Left ventricle myocardium superior (tissue), 1 donor: ENCODE results near the gene P3H1. TPM values are rescaled to one million over a fixed set of nuclear protein-coding genes. Genes with fewer than 3 reads are reported as not detected.
"Not testable (repeated sequence)": the region's sequence is repeated elsewhere in the genome, so short reads cannot be mapped to it uniquely, and the experiment has no call there.

Source experiments
- ATAC-seq: fragments of 200-7000 bp; cut with Tn5 transposase; one replicate; pipeline ENCODE4 v1.9.1; 2020; ENCODE audit warnings: mild to moderate bottlenecking, moderate library complexity
- DNase-seq: peaks from one replicate; pipeline ENCODE4 v3.0.0-alpha.2; 2020
- intact Hi-C: fragments of 100-400 bp; cut with micrococcal nuclease; formaldehyde crosslinking; loops from one replicate; pipeline ENCODE4 v1.11.0; 2022
- long read RNA-seq: library from polyadenylated mRNA; unstranded; transcript quantifications from one replicate; pipeline ENCODE4 v2.0.0, GENCODE V29; 2021
- total RNA-seq: library from RNA; stranded (reverse); fragmentation: NEBNext Ultra II Directional; extraction: Animal tissue kit (Norgen Biotek cat#: 25700); gene quantifications from one replicate; pipeline ENCODE4 v1.2.1, GENCODE V29; 2021
- donor health status: DM: no; HTN: yes; CAD: no; lungs with severe emphysema.

P3H1 gene
- 6.2 TPM for total RNA-seq
- long read RNA-seq, transcript P3H1-202 (15 exons, 2,585 nt) = major isoform, 7 of 17 reads
- long read RNA-seq, partial matches to known transcripts = 3 of 17 reads
- long read RNA-seq, other reads (novel, unspliced or antisense) = 3 of 17 reads

DNA sequence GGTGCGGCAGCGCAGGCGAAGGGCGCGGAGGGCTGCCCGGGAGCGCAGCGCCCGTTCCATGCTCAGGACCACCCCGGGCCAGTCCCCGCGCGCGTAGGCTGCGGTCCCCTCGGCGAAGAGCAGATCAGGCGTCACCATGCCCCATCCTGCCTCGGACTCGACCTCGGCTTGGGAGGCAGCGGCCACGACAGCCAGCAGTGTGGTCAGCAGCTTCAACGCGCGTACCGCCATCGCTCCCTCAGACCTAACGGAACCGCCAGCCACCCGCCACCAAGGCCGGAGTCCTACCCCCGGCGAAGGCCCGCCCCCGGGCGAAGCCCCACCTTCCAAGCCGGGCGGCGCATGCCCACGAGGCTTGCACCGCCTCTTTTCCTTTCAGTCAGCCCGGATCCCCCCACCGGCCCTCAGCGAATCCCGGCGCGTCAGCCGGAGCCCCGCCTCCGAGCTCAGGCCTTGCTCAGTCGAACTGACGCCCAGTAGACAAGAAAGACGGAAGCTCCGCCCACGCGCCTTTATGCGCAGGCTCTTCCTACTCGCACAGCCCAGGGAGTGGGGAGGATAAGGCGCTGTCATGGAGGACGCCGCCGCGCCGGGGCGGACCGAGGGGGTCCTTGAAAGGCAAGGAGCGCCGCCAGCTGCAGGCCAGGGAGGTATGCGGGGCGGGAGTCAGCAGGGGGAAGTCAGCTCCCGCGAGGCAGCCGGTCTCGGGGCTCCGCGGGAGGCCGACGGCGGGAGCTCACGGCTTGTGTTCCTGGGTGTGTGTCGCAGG is at the start of gene P3H1, which contains the start of gene C1orf50:
Gene P3H1 (minus strand): TSS at position 288 of the 769 bp plus-strand sequence. CDS start 57 bp downstream, at position 231.
Gene C1orf50 (plus strand): TSS at position 509 of the 769 bp plus-strand sequence. CDS start 63 bp downstream, at position 572.
- intact Hi-C loops = no loop called here
- DNase-seq (peak; percentile 100), ATAC-seq (peak; percentile 96)

GRCh38 chr1:42815941-42816584 is 49.2 kb upstream of the P3H1 start:
- ATAC-seq (no peak), DNase-seq (no peak)
- intact Hi-C loops = no loop called here

- ATAC-seq, intact Hi-C loops, DNase-seq: not testable (repeated sequence)
Measured at GRCh38 chr1:42814815-42815214, 48.0 kb upstream of the P3H1 start.

GRCh38 chr1:42807056-42807668 is 40.3 kb upstream of the P3H1 start:
- ATAC-seq (no peak), DNase-seq (no peak)
- intact Hi-C loops = no loop called here

GRCh38 chr1:42806593-42806992 is 39.8 kb upstream of the P3H1 start:
- intact Hi-C loops = no loop called here
- no peak for DNase-seq
- ATAC-seq = no peak

DNA sequence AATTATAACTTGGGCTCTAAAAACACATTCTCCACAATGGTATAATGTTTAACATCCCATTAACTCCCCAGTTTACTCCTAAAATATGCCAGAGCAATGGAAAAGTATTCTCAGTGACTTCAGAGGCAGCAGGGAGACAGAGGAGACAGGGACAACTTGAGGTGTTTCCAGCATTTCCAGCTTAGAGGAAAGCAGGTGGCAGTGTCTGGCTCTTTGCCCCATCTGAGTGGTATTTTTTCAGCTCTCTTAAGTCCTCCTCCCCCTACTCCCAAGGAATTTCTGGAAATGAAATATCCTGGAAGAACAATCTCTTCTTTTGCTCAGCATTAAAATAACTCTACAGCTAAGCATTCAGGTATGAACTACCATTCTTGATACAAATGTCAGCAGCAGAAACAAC is 39.3 kb upstream of the P3H1 start:
- intact Hi-C loops = no loop called here
- DNase-seq (no peak), ATAC-seq (no peak)

DNA sequence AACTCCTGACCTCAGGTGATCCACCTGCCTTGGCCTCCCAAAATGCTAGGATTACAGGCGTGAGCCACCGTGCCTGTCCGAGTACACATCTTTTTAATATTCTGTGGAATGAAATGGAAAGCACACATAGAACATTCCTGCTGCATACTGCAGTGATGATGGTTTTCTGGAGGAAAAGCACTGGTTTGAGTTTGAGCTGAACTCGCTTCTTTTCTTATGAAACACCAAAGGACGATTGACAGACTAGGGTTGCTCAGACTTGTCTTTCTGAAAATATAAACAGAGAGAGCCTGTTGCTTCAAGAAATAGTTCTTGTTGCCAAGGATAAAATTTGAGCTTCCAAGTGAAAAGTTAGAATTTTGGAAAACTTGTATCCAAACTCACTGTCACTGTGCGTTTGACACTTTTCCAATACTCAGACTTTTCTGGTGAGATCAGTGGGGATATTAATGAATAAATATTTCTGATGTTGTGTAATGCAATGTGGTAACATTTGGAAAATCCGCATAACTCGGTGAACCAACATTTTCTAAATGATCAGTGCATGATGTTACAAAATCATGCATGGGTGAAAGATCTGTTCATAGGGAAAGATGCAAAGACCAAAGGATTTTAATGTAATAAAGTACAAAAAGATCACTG is 35.1 kb upstream of the P3H1 start:
- ATAC-seq = no peak
- intact Hi-C loops = no loop called here
- no peak for DNase-seq

GRCh38 chr1:42797979-42798378 is 31.2 kb upstream of the P3H1 start:
- ATAC-seq (no peak), DNase-seq (no peak)
- intact Hi-C loops = no loop called here

- ATAC-seq = no peak
- intact Hi-C loops = no loop called here
- no peak for DNase-seq
Measured at GRCh38 chr1:42797414-42797813, 30.6 kb upstream of the P3H1 start.

GRCh38 chr1:42793824-42794223 is 27.0 kb upstream of the P3H1 start:
- DNase-seq (no peak), ATAC-seq (peak; percentile 22)
- intact Hi-C loops = no loop called here

GRCh38 chr1:42788021-42788420 is 21.2 kb upstream of the P3H1 start:
- DNase-seq (no peak), ATAC-seq (no peak)
- intact Hi-C loops = no loop called here

DNA sequence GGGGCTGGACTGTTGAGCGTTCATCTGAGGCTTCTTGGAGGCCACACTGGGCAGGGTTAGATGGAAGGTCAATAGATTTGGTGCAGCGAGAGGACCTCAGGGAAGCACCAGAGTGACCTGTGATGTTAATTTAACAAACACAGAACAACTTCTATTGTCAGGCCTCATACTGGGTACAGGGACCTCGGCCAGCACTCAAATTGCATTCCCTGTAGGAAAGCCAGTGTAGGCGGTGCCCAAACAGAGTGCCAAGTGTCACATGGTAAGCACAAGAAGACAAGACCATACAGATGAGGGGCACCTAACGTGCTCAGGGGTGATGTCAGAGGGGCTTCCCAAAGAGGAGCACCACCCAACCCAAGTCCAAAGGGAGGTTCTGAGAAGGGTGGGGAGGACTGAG is 19.3 kb upstream of the P3H1 start:
- ATAC-seq (peak; percentile 64), DNase-seq (peak; percentile 34)
- intact Hi-C loops = no loop called here

- peak; percentile 55 for DNase-seq
- intact Hi-C loops = no loop called here
- ATAC-seq = peak; percentile 62
Measured at GRCh38 chr1:42784946-42785693, 18.3 kb upstream of the P3H1 start, which contains the start of gene TMEM269. Gene TMEM269 (plus strand): TSS chr1:42784991. CDS start chr1:42789894, 4,903 bp downstream.

- intact Hi-C loops = no loop called here
- DNase-seq (no peak), ATAC-seq (no peak)
Measured at GRCh38 chr1:42784547-42784945, 17.7 kb upstream of the P3H1 start.

GRCh38 chr1:42783092-42783491 is 16.3 kb upstream of the P3H1 start:
- DNase-seq (no peak), ATAC-seq (no peak)
- intact Hi-C loops = no loop called here

GRCh38 chr1:42780176-42780575 is 13.3 kb upstream of the P3H1 start:
- intact Hi-C loops = no loop called here
- no peak for DNase-seq
- no peak for ATAC-seq

GRCh38 chr1:42779725-42780124 is 12.9 kb upstream of the P3H1 start:
- ATAC-seq = no peak
- DNase-seq = no peak
- intact Hi-C loops = no loop called here

DNA sequence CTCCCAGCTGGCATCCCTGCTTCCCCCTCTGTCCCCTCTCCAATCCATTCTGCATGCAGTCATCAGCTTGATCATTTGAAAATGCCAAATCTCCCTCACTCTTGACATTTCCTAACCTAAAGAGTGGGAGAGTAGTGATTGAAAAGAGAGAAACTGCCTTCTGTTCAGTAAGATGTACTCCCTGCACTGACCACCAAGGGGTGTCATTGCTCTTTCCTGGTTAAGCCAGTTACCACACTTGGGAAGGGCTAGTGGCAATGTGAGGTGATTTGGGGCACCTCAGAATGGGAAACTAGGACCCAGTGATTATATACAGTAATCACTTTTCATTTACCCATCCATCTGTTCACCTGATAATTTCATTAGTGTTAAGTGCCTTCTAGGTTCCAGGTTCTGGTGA is 11.0 kb upstream of the P3H1 start:
- DNase-seq = no peak
- peak; percentile 57 for ATAC-seq
- intact Hi-C loops = no loop called here

GRCh38 chr1:42776502-42776901 is 9.7 kb upstream of the P3H1 start:
- DNase-seq (no peak), ATAC-seq (no peak)
- intact Hi-C loops = no loop called here
